GM10248 (cell line): ENCODE data around the gene IL17C.
"Not testable (repeated sequence)": the region's sequence is repeated elsewhere in the genome, so short reads cannot be mapped to it uniquely, and the experiment has no call there.

Source experiments
- CTCF ChIA-PET: fragments of 300-600 bp; sonication (Branson Sonifier 250); formaldehyde crosslinking; extraction: SDS; loops from one replicate; lab custom pipeline; 2021; ENCODE audit warnings: antibody characterized with exemption; lab: Yijun Ruan, JAX
- POLR2A ChIA-PET: fragments of 350-650 bp; sonication (Branson Sonifier 250); formaldehyde crosslinking; extraction: SDS; loops from one replicate; lab custom pipeline; 2020; ENCODE audit warnings: antibody characterized with exemption; lab: Yijun Ruan, JAX
- DNase-seq: peaks from one replicate; pipeline ENCODE4 v3.0.0; 2012; ENCODE audit errors: extremely low spot score
- CTCF ChIP-seq: IDR thresholded peaks from 2 replicates; pipeline ENCODE4 v1.5.1; 2012; ENCODE audit warnings: mild to moderate bottlenecking, low read depth; ENCODE audit errors: extremely low read depth, missing control alignments, control extremely low read depth

Gene IL17C

GRCh38 chr16:88661468-88661867 lies 23.1 kb downstream of the IL17C start:
- POLR2A ChIA-PET, result interaction anchor here (0.5 kb wide), 1 partner anchor 898 kb away, joined by 8 read pairs; no protein-coding TSS in a partner anchor
- no peak for TF ChIP-seq CTCF
- CTCF ChIA-PET, result no interaction called here

GRCh38 chr16:88662222-88662842 lies 24.0 kb downstream of the IL17C start:
- ChIA-PET CTCF (interaction anchor here (0.8 to 2.6 kb wide), 4 partner anchors 10 to 44 kb away, joined by 4 to 9 read pairs (median 6); partner anchors contain the start of genes CTU2 and RNF166), POLR2A (interaction anchor here (1.0 to 1.3 kb wide), 3 partner anchors 10 to 23 kb away, joined by 3 to 4 read pairs (median 4); no protein-coding TSS in a partner anchor)
- no peak for TF ChIP-seq CTCF
- DNase-seq, result no peak

More at GRCh38 chr16:88661468-88661867, 23.1 kb downstream of the IL17C start:
- no peak for DNase-seq

DNA sequence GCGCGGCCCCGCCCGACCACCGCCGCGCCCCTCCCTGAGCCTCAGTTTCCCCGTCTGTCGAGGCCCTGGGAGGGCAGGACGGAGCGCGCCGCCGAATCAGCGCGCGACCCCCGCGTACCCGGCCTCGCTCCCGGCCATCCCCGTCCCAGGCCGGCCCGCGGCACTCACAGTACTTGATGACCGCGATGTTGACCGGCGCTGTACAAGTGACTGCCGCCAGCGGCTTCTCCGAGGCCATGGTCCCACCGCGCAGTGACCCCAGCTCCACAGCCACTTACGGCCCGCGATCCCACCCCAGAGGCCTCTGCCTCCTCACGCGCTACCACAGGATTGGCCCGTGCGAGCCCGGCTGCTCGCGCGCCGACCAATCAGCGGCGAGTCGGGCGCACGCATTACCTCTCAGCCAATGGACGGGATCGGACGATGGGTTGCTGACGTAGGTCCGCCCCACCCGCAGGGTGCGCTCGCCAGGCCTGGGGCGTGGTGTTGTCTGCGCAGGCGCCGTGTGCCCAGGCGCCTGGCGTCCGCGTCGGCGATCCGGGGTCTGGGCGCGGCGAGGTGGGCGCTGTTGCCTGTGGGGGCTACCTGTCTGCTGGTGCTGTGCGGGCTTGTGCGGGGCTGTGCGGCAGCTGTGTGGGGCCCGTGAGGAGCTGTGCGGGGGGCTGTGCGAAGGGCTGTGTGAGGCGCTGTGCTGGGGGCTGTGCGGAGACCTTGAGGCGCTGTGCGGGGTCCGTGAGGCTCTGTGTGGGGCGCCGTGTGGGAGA lies 24.7 kb downstream of the IL17C start, which contains the start of gene MVD:
Gene MVD (minus strand): TSS at position 249 of the 764 bp plus-strand sequence. CDS start 11 bp downstream, at position 238.
- no peak for TF ChIP-seq CTCF
- ChIA-PET CTCF (interaction anchor here (0.8 to 2.6 kb wide), 5 partner anchors 9 to 43 kb away, joined by 4 to 9 read pairs (median 5); partner anchors contain the start of genes CTU2 and RNF166), POLR2A (interaction anchor here (1.0 to 1.3 kb wide), 4 partner anchors 11 to 554 kb away, joined by 3 to 4 read pairs (median 4); partner anchors contain the start of gene ZNF778)
- DNase-seq, result peak; percentile 100

DNA sequence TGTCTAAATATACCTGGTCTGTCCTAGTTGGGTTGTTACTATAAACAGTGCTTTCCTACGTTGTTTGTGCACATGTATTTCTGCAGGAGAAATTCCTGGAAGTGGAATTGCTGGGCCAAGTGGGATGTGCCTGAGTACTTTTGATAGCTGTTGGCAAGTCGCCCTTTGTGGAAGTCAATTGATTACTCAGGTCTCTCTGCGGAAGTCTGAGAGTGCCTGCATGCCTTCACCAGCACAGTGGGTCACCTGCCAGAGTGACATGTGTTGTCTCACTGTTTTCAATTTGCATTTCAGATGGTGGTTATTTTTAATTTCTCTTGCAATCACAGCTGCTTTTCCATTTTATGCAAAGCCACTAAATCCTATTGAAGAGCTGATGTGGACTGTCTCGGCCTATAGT lies 26.8 kb downstream of the IL17C start:
- ChIA-PET POLR2A (no interaction called here), CTCF (interaction anchor here (0.7 to 2.0 kb wide), 5 partner anchors 12 to 72 kb away, joined by 3 to 8 read pairs (median 3); no protein-coding TSS in a partner anchor)
- no peak for DNase-seq
- no peak for TF ChIP-seq CTCF

GRCh38 chr16:88665570-88665969 lies 27.2 kb downstream of the IL17C start:
- no peak for TF ChIP-seq CTCF
- ChIA-PET CTCF (interaction anchor here (0.7 to 2.0 kb wide), 5 partner anchors 12 to 71 kb away, joined by 3 to 8 read pairs (median 3); no protein-coding TSS in a partner anchor), POLR2A (no interaction called here)
- no peak for DNase-seq

- ChIA-PET CTCF (no interaction called here), POLR2A (no interaction called here)
- no peak for TF ChIP-seq CTCF
- DNase-seq, result no peak
Observed at GRCh38 chr16:88667461-88667860, 29.1 kb downstream of the IL17C start.

GRCh38 chr16:88669493-88669892 lies 31.1 kb downstream of the IL17C start:
- POLR2A ChIA-PET, DNase-seq: not testable (repeated sequence)
- CTCF ChIA-PET, result interaction anchor here (1.3 kb wide), 1 partner anchor 15 kb away, joined by 4 read pairs; no protein-coding TSS in a partner anchor
